Ascending aorta (tissue), 2 donors: ENCODE results near the gene DTL. TPM values are rescaled to one million over a fixed set of nuclear protein-coding genes. Genes with fewer than 3 reads are reported as not detected.

ENCODE experiments used
- DNase-seq, 2 donors: peaks; one replicate each; pipeline ENCODE4 v3.0.0-alpha.2; 2019; ENCODE audit warnings: low spot score in 2 of 2
- H3K27ac ChIP-seq, 2 donors: fragments of 200-600 bp; sonication (generic); one replicate each; pipeline ENCODE4 v1.5.1; 2016 to 2017; ENCODE audit warnings: mild to moderate bottlenecking in 1 of 2
- H3K27me3 ChIP-seq: fragments of 200-600 bp; sonication (generic); one replicate; pipeline ENCODE4 v1.5.1; 2017
- H3K36me3 ChIP-seq, 2 donors: fragments of 200-600 bp; sonication (generic); one replicate each; pipeline ENCODE4 v1.5.1; 2016
- H3K4me1 ChIP-seq, 2 donors: fragments of 200-600 bp; sonication (generic); one replicate each; pipeline ENCODE4 v1.5.1; 2016 to 2017; ENCODE audit warnings: mild to moderate bottlenecking in 1 of 2
- H3K4me3 ChIP-seq, 2 donors: fragments of 200-600 bp; sonication (generic); one replicate each; pipeline ENCODE4 v1.5.1; 2016 to 2017; ENCODE audit warnings: mild to moderate bottlenecking in 1 of 2
- H3K9me3 ChIP-seq, 2 donors: fragments of 200-600 bp; sonication (generic); one replicate each; pipeline ENCODE4 v1.5.1; 2016
- CTCF ChIP-seq, 3 experiments: fragments of 200-600 bp in 2 of 3; fragments of 450-650 bp in 1 of 3; sonication (generic) in 2 of 3; IDR thresholded peaks; one replicate each; pipeline ENCODE4 v1.5.1; 2016 to 2019; ENCODE audit warnings: antibody characterized with exemption in 3 of 3, mild to moderate bottlenecking in 1 of 3, moderate library complexity in 1 of 3
- intact Hi-C: fragments of 100-400 bp; cut with DNase I; formaldehyde crosslinking; loops from one replicate; pipeline ENCODE4 v1.15.1; 2023
- total RNA-seq: library from RNA; depleted of rRNA; stranded (reverse); fragments of >200 nt; gene quantifications from one replicate; pipeline ENCODE4 v1.1.0, GENCODE V29; 2016

DTL gene
- total RNA-seq, 1 donor from 2014 or later, result not detected

GRCh38 chr1:212030936-212031528 lies 4.5 kb upstream of the DTL start:
- TF ChIP-seq CTCF (IDR thresholded peaks at IDR 0.05), result no peak
- no peaks in the 10 kb centered on the region for H3K27me3 ChIP-seq
- H3K36me3 ChIP-seq, result no peaks in the 10 kb centered on the region
- H3K9me3 ChIP-seq, result no peaks in the 10 kb centered on the region
- H3K27ac ChIP-seq, result no peak overlapping the region
- intact Hi-C loops, result loop anchor here (10.0 kb wide), 2 partner anchors 534 to 824 kb away; partner anchors contain the start of gene FLVCR1
- no peak overlapping the region for H3K4me3 ChIP-seq
- DNase-seq, result no peak
- H3K4me1 ChIP-seq, result peaks cover 0 to 10% of the 10 kb centered on the region in 2 donors

- H3K27me3 ChIP-seq, result no peaks in the 10 kb centered on the region
- peaks cover 0 to 12% of the 10 kb centered on the region in 2 donors for H3K4me1 ChIP-seq
- H3K9me3 ChIP-seq, result no peaks in the 10 kb centered on the region
- no peak for DNase-seq
- no peaks in the 10 kb centered on the region for H3K36me3 ChIP-seq
- intact Hi-C loops, result loop anchor here (1.0 to 10.0 kb wide), 7 partner anchors 22 to 820 kb away; partner anchors contain the start of genes ATF3, FLVCR1, PPP2R5A and SLC30A1
- peak overlapping the region; percentile 77 to 85 for H3K27ac ChIP-seq
- peak overlapping the region; percentile 64 to 78 for H3K4me3 ChIP-seq
- TF ChIP-seq CTCF (IDR thresholded peaks at IDR 0.05), result no peak
Observed at GRCh38 chr1:212034516-212035122, 929 bp upstream of the DTL start.

GRCh38 chr1:212035835-212036605 lies 472 bp downstream of the DTL start:
- Histone ChIP-seq H3K27ac (peak overlapping the region; percentile 38 to 77), H3K36me3 (no peaks in the 10 kb centered on the region), H3K4me3 (peak overlapping the region; percentile 64 to 78), H3K27me3 (no peaks in the 10 kb centered on the region), H3K4me1 (peaks cover 0 to 12% of the 10 kb centered on the region in 2 donors), H3K9me3 (no peaks in the 10 kb centered on the region)
- intact Hi-C loops, result loop anchor here (1.0 to 10.0 kb wide), 7 partner anchors 24 to 819 kb away; partner anchors contain the start of genes ATF3, FLVCR1, PPP2R5A and SLC30A1
- TF ChIP-seq CTCF (IDR thresholded peaks at IDR 0.05), result no peak
- DNase-seq, result no peak

GRCh38 chr1:212037900-212038299 lies 2.4 kb downstream of the DTL start:
- DNase-seq, result no peak
- no peaks in the 10 kb centered on the region for H3K36me3 ChIP-seq
- peaks cover 0 to 12% of the 10 kb centered on the region in 2 donors for H3K4me1 ChIP-seq
- H3K9me3 ChIP-seq, result no peaks in the 10 kb centered on the region
- no peak overlapping the region for H3K27ac ChIP-seq
- TF ChIP-seq CTCF (IDR thresholded peaks at IDR 0.05), result no peak
- no peaks in the 10 kb centered on the region for H3K27me3 ChIP-seq
- H3K4me3 ChIP-seq, result no peak overlapping the region
- intact Hi-C loops, result loop anchor here (10.0 kb wide), 2 partner anchors 527 to 817 kb away; partner anchors contain the start of gene FLVCR1

- Histone ChIP-seq H3K27ac (no peak overlapping the region), H3K36me3 (no peaks in the 10 kb centered on the region), H3K4me3 (no peak overlapping the region), H3K4me1 (peaks cover 0 to 4% of the 10 kb centered on the region in 2 donors), H3K27me3 (no peaks in the 10 kb centered on the region), H3K9me3 (no peaks in the 10 kb centered on the region)
- intact Hi-C loops, result loop anchor here (10.0 kb wide), 2 partner anchors 525 to 815 kb away; partner anchors contain the start of gene FLVCR1
- TF ChIP-seq CTCF (IDR thresholded peaks at IDR 0.05), result no peak
- DNase-seq, result no peak
Observed at GRCh38 chr1:212039622-212040021, 4.1 kb downstream of the DTL start.
